GM18507 (cell line): ENCODE results near the gene COL1A2.

Source experiments
- DNase-seq: peaks from one replicate; pipeline ENCODE4 v3.0.0; 2011; ENCODE audit warnings: low read depth; ENCODE audit not compliant: insufficient read length; ENCODE audit errors: extremely low spot score
- FAIRE-seq: peaks from 2 replicates; lab custom pipeline; 2011; peaks lifted over from hg19 to GRCh38; lab: Jason Lieb, UNC

COL1A2 gene

DNA sequence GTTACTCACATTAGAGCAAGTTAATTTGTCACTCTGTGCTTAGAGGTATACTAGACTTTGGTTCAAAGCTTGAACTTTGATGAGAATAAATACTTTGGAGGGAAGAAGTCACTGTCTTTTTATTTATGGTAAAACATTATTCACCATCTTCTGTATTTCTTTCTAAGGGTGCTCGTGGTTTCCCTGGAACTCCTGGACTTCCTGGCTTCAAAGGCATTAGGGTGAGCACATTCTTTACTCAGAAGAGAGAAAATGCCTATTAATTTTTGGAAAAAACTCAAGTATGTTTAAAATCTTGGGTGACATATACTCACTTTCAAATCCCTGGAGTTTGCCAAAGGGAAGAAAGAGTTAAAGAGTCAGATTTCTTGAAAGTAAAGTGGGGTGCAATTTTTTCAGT, 10.8 kb downstream of the COL1A2 start:
- DNase-seq (no peak), FAIRE-seq (no peak)

DNA sequence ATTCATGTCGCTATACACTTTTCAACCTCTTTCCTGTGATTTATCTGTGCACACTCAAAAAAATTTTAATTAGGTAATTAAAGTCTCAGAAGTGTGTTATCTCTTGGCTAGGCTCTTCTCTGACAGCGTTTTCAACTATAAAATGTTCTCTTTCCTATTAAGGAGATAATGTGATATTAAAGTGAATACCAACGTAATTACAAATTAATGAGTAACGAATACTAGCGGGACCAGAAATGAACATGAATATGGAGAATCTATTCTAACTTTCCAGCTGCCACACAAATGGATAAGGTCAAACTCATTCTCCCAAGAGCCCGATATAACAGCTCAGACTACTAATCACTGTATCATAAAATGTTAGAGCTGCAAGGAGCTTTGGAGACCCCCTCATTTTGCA, 12.0 kb downstream of the COL1A2 start:
- FAIRE-seq (no peak), DNase-seq (no peak)

DNA sequence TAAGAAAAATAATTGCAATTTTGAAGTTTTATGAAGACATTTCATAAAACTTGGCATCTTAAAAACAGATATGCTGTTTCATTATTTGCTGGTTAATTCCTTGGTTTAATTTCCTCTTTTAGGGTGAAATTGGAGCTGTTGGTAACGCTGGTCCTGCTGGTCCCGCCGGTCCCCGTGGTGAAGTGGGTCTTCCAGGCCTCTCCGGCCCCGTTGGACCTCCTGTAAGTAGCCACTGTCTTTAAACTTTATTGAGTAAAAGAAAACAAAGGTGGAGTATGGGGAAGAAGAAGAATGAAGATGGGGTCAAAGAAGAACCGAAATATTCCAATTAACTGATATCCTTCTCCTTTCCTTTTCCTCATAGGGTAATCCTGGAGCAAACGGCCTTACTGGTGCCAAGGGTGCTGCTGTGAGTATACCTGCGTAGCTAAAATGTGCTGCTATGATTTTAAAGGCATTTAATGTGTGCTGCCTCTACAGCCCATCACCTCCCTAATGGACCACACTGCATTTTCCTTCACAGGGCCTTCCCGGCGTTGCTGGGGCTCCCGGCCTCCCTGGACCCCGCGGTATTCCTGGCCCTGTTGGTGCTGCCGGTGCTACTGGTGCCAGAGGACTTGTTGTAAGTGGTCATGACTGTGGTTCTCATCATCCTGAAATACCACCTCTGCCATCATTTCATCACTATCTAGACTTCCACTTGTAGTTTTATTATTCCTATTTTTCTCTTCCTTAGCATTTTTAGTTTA, 14.7 kb downstream of the COL1A2 start:
- FAIRE-seq, result no peak
- DNase-seq, result no peak

DNA sequence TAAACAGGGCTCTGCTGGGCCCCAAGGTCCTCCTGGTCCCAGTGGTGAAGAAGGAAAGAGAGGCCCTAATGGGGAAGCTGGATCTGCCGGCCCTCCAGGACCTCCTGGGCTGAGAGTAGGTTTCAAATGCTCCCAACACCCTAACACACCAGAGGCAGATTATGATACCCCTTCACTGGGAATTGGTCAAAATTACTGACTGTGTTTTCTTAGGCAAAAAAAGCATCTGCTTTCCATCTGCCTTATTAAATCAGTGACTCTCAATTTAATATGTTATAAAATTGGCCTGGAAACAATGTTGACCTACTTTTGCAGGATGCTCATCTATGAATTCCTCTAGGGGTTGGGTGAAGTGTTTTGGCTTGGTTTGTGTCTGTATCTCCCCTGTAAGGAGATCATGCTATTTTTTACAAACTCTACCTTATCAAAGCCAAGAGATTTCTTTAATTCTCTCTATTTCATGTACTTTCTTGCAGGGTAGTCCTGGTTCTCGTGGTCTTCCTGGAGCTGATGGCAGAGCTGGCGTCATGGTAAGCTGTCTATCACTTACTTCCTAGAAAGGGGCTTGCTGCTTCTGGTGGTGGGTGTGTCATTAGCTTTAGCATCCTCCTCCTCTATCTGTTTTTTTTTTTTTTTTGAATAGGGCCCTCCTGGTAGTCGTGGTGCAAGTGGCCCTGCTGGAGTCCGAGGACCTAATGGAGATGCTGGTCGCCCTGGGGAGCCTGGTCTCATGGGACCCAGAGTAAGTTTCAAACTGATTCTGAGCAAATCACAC, 15.9 kb downstream of the COL1A2 start:
- FAIRE-seq (no peak), DNase-seq (no peak)

DNA sequence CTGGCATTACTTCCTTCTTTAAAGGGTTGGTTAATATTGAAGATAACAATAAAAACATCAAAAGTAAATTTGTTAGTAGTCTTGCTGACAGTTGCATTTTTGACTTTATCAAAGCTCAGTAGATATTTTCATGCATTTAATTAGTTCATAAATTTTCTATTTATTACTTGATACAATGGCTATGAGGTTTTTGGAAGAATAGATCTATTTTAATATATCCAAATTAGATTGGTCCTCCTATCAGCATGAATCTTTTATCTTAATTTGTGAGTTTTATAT, 16.4 kb downstream of the COL1A2 start:
- no peak for DNase-seq
- no peak for FAIRE-seq

DNA sequence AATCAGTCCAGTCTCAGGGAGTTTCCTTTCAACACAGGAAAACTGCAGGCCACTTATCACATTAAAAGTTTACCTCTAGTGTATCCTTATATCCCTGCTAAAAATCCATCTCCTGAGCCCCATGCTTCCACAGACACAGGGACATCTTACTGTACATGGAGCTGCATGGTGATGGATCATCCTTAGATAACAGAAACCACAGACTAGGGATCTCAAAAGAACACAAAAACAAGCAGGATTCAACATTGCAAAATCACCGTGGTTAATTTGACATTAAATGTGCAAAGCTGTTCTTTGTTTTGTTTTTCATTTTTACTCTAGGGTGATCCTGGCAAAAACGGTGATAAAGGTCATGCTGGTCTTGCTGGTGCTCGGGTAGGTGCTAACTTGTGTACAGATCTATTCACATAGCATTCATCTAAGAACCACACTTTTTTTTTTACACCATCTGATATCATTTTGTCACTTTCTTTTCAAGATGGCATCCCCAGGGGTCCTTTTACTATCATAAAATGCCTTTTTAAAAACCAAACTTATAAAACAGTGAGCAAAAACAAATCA, 18.1 kb downstream of the COL1A2 start:
- no peak for FAIRE-seq
- no peak for DNase-seq

DNA sequence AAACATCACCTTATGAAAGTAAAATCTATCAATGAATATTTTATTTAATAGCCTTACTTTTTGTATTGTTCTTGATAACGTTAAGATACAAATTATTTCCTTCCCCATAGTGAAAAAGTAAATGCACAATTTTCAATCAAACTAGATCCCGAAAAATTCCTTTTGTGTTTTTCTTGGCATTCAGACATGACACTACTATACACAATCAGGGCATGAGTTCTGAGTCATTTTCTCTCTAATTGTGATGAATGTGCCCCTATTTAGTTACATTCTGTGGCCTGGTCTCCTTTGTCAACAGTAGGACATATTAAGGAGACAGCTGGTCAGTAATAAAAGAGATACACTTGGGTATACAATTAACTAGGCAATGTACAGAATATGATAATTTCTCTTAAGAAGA, 19.8 kb downstream of the COL1A2 start:
- FAIRE-seq (no peak), DNase-seq (no peak)

DNA sequence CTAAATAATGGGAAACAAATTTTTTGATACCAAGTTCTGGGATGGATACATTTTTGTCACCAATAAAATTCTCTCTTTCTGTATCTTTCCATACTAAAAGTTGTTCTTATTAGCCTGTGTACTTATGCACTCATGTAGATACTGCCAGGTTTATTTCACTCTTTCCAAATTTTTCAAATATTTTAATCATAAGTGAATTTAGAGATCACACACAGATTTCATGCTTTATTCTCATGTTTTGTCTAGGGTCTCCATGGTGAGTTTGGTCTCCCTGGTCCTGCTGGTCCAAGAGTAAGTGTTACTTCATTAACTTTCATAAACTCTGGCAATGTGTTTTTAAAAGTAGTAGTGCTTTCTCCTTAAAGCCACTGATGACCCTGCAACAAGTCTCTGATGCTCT, 20.3 kb downstream of the COL1A2 start:
- DNase-seq (no peak), FAIRE-seq (no peak)

DNA sequence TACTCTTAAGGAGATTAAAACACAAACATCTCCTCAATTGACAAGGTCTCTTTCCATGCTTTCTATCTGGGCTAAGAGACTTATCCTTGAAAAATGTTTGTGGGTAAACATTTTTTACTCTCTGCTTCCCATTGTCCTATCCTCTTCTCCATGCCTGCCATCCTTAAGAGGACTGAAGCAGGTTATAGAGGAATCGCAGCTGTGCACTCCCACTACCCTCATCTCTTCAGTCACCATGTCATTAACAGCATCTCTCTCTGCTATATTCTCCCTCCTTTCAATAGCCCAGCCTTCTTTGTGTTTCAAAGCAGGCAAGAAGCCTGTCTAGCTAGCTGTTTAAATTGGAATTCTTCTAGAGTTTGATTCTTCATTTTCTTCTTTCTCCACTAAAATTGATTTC, 22.6 kb downstream of the COL1A2 start:
- FAIRE-seq (no peak), DNase-seq (no peak)

DNA sequence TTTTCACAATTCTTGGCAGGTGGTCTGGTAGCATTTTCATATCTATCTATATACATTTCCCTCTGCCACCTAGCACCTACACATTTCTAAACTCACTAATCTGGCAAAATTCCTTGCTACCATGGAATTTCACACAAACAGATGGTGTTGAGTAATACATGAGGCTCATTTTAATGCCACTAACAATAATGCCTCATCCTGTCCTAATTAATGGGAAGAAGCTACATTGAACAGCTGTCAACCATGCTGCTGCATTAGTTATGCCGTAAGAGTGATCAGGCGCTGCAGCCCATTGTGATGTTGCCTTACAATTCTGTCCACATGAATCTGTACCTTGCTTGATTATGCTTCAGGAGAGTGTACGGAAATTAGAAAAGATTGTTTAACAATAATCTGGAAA, 23.2 kb downstream of the COL1A2 start:
- no peak for DNase-seq

DNA sequence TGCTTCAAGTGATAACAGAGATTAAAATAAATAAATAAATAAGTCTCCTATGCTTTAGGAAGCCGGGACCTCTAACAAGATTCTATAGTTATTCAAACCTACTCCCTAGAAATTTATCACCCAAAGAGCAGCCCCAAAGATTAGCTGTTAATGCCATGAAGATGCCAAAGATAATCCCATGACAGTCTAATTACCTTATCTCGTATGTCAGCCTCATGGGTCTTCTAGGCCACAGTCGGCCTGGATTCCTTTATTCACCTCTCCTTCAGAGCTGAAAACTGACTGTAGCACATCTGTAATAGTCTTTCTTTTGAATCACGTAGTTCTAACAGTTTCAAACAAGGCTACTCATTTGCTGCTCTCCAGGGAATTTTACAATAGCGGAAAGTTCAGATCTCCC, 24.2 kb downstream of the COL1A2 start:
- DNase-seq, result no peak
- no peak for FAIRE-seq

More for the DNA sequence above, 23.2 kb downstream of the COL1A2 start:
- no peak for FAIRE-seq

DNA sequence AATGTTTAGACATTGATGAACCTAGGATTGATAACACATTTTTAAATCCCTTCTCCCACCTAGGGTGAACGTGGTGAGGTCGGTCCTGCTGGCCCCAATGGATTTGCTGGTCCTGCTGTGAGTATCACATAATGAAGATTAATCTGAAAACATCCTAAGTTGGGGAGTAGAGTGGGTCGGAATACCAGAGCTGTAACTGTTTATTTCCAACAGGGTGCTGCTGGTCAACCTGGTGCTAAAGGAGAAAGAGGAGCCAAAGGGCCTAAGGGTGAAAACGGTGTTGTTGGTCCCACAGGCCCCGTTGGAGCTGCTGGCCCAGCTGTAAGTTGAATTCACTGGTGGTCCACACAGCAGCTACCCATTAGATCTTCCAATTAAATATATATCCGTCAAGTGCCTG, 25.6 kb downstream of the COL1A2 start:
- DNase-seq (no peak), FAIRE-seq (no peak)

DNA sequence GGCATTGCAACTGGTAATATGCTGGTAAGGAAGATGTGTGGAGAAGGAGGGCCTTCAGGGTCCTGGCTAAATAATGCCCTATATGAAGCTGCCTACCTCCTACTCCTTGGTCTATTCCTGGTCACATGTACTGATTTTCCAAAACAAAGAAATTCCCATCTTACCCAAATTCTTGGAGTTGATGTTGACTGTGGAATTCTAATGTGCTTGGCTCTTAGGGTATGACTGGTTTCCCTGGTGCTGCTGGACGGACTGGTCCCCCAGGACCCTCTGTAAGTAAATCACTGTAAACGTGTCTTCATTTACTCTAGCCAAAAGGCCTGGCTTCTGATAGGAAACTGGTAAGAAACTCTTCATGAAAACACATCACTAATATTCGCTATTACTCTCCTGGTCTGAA, 27.0 kb downstream of the COL1A2 start:
- DNase-seq (no peak), FAIRE-seq (no peak)

DNA sequence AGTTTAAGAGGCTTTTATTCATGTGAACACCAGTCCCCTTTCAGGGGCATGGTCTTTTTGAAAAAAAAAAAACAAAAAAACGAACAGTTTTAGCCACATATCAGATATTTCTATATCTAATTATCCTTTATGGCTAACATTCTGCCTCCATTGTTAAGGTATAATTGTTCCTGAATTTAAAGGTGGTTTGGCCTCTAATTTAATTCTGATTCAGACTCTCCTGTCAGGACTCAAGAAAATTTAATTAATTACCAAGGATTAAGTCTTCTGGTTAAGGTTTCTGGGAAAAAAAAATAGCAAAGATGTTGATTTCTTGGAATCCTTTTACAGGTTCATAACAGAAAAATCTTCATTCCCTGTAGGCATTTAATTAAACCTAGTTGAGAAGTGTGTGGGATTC, 27.4 kb downstream of the COL1A2 start:
- no peak for DNase-seq
- FAIRE-seq, result no peak

DNA sequence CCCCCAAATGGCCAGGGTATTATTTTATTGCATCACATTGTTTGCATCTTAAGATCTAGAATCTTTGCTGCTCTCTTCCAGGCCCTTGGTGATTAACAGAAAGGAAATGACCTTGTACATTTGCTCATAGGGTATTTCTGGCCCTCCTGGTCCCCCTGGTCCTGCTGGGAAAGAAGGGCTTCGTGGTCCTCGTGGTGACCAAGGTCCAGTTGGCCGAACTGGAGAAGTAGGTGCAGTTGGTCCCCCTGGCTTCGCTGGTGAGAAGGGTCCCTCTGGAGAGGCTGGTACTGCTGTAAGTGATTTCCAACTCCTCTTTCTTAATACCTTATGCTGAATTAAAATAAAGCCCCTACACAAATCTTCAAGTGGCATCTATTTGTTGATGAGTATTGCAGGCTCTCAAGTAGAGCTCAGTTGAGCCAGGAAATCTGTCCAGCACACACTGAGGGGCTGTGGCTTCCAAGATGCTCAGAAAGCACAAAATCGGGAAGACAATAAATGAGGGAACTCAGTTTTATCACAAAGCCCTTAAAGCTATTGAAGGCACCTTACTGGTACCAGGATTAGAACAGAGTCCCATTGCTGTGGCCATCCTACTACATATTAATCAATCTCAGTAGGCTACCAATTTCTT, 28.2 kb downstream of the COL1A2 start:
- FAIRE-seq (no peak), DNase-seq (no peak)

DNA sequence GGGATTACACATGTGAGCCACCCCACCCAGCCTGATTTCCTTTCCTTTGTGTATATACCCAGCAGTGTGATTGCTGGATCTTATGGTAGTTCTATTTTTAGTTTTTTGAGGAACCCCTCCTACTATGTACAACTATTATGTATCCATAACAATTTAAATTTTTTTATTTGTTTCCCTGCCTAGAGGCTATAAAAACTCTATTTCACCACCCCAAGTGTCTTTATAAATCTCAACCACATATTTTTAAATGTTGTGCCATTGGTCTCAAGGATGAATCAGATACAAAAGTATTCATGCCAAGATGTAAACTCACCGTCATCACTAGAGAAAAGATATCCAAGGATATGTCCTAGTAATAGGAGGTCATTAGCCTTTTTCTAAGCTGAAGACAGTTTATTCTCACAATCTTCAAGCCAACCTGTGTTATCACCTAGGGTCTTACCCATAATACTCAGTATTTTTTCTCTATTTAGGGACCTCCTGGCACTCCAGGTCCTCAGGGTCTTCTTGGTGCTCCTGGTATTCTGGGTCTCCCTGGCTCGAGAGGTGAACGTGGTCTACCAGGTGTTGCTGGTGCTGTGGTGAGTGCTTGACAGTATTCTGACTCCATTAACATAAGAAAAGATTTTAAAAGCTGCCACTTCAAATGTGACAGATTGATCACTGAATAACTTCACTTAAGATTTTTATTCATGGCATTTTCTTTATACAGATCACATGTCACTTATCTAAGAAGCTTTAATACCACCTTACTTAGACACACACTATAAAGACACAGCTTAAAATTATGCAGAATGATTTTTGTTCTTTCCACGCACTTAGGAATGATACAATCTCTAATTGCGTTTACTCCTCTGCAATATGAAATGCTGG, 29.4 kb downstream of the COL1A2 start:
- DNase-seq, result no peak

DNA sequence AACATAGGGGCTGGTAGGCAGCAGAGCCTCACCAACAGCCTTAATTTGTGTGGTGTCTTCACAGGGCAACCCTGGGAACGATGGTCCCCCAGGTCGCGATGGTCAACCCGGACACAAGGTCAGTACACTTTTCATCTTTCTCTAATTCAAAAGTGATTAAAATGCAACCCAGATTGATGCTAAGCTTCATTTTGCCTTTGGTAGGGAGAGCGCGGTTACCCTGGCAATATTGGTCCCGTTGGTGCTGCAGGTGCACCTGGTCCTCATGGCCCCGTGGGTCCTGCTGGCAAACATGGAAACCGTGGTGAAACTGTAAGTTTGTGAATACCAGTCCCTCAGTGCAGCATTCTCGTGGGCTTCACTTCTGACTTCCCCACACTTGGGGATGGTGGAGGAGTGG, 30.9 kb downstream of the COL1A2 start:
- no peak for DNase-seq
- no peak for FAIRE-seq

More for the DNA sequence above, 29.4 kb downstream of the COL1A2 start:
- no peak for FAIRE-seq

DNA sequence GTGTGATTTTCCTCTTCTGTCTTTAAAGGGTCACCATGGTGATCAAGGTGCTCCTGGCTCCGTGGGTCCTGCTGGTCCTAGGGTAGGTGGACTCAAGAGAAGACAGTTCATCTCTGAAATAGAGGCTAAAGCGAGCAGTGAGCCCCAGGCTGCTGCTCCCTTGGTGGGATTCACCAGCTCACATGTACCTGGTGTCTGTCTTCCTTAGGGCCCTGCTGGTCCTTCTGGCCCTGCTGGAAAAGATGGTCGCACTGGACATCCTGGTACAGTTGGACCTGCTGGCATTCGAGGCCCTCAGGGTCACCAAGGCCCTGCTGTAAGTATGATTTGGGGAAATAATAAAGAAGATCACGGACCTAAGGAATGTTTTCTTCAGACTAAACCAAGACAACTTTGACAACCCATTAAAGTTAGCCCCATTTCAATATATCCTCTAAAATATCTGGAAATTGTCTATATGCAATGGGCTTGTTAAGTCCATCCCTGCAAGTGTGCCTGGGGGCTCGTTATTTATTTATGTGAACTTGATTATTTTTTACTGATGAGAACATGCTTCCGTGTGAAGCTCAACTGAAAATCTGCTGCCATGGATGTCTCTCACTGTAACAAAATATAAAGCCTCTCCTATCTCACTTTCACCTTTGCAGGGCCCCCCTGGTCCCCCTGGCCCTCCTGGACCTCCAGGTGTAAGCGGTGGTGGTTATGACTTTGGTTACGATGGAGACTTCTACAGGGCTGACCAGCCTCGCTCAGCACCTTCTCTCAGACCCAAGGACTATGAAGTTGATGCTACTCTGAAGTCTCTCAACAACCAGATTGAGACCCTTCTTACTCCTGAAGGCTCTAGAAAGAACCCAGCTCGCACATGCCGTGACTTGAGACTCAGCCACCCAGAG, 32.5 kb downstream of the COL1A2 start:
- no peak for FAIRE-seq
- no peak for DNase-seq

DNA sequence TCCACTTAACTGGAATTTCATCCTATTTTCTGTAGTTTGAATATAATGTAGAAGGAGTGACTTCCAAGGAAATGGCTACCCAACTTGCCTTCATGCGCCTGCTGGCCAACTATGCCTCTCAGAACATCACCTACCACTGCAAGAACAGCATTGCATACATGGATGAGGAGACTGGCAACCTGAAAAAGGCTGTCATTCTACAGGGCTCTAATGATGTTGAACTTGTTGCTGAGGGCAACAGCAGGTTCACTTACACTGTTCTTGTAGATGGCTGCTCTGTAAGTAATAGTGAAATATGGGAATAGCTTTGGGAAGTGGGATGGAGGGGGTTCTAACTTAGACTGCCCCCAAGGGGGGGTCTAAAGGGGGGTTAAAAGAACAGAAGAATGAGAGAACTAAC, 34.5 kb downstream of the COL1A2 start:
- no peak for FAIRE-seq
- DNase-seq, result no peak
